Fibroblast of lung (primary cell): Measurements from ENCODE around the gene TMEM135.

Experiments
- EZH2 ChIP-seq: IDR thresholded peaks from 2 replicates; pipeline ENCODE4 v1.5.1; 2012; ENCODE audit warnings: low read length, control low read depth, mild to moderate bottlenecking; ENCODE audit errors: missing control alignments
- TF ChIP-seq, protein P1 (sequence below), 2 donors: IDR thresholded peaks in 1 of 2; conservative IDR thresholded peaks in 1 of 2; 1 replicate in 1 of 2; 2 replicates in 1 of 2; pipeline ENCODE4 v1.5.1; 2011 to 2012; ENCODE audit warnings: low read length in 2 of 2, control low read depth in 1 of 2, inconsistent platforms in 1 of 2, low read depth in 1 of 2, mild to moderate bottlenecking in 1 of 2

DNA sequence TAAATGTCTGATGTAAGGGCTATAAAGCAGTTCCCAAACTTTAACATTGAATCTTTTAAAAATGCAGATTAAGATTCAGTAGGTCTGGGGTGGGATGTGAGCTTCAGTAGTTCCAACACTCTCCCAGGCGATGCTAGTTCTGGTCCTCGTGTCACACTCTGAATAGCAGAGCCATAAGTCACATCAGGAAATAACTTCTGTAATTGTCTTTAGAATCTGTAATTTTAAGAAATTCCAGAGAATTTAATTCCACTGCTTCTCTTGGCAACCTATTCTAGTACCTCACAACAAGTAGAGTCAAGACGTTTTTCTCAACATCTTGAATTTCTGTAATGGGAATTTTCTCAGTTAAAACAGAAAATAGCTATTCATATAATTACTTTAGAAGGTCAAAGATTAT, 223.1 kb downstream of the TMEM135 start:
- TF ChIP-seq, protein P1, sequence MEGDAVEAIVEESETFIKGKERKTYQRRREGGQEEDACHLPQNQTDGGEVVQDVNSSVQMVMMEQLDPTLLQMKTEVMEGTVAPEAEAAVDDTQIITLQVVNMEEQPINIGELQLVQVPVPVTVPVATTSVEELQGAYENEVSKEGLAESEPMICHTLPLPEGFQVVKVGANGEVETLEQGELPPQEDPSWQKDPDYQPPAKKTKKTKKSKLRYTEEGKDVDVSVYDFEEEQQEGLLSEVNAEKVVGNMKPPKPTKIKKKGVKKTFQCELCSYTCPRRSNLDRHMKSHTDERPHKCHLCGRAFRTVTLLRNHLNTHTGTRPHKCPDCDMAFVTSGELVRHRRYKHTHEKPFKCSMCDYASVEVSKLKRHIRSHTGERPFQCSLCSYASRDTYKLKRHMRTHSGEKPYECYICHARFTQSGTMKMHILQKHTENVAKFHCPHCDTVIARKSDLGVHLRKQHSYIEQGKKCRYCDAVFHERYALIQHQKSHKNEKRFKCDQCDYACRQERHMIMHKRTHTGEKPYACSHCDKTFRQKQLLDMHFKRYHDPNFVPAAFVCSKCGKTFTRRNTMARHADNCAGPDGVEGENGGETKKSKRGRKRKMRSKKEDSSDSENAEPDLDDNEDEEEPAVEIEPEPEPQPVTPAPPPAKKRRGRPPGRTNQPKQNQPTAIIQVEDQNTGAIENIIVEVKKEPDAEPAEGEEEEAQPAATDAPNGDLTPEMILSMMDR (conservative IDR thresholded peaks at IDR 0.05 in 1 of 2, IDR thresholded peaks at IDR 0.05 in 1 of 2; ENCODE audit: low read depth in 1 of 2, low read length in 2 of 2), result no peak
- no peak for TF ChIP-seq EZH2
